HepG2 (cell line): ENCODE results near the gene EMP2. TPM values are rescaled to one million over a fixed set of nuclear protein-coding genes. Genes with fewer than 3 reads are reported as not detected.
A peak's percentile ranks its signal among the peaks of the same experiment; 100 is the strongest.
"Not testable (repeated sequence)": the region's sequence is repeated elsewhere in the genome, so short reads cannot be mapped to it uniquely, and the experiment has no call there.

ENCODE experiments used
- ATAC-seq: fragments of 200-7000 bp; cut with Tn5 transposase; 3 replicates; pipeline ENCODE4 v1.9.1; 2020; ENCODE audit warnings: mild to moderate bottlenecking, moderate library complexity
- BruUV-seq: library from RNA; stranded (reverse); fragments of 400-500 nt; replicated peaks from 2 replicates; lab custom pipeline; 2021; lab: Mats Ljungman, UMichigan
- CTCF ChIA-PET: fragments of 300-600 bp; formaldehyde crosslinking; extraction: SDS; loops from one replicate; lab custom pipeline; 2021; ENCODE audit warnings: low total read pairs, inconsistent platforms, low intra/inter-chr PET ratio; lab: Yijun Ruan, JAX
- POLR2A ChIA-PET: fragments of 350-600 bp; sonication (Branson Sonifier 250); formaldehyde crosslinking; loops from one replicate; lab custom pipeline; 2020; ENCODE audit warnings: antibody characterized with exemption, inconsistent platforms; lab: Yijun Ruan, JAX
- DNase-seq: peaks from one replicate; pipeline ENCODE4 v3.0.0-alpha.2; 2015; ENCODE audit warnings: low spot score
- FAIRE-seq: peaks from 3 replicates; lab custom pipeline; 2011; peaks lifted over from hg19 to GRCh38; lab: Jason Lieb, UNC
- H2AFZ ChIP-seq: one replicate; pipeline ENCODE4 v1.6.1; 2011; ENCODE audit warnings: low read length, inconsistent platforms
- H3K27ac ChIP-seq: fragments of 300-600 bp; 3 replicates; pipeline ENCODE4 v1.8.0; 2011; ENCODE audit warnings: mixed run types, mild to moderate bottlenecking, mixed read lengths, low read length, inconsistent platforms; ENCODE audit not compliant: insufficient read depth; ENCODE audit errors: extremely low read length
- H3K27me3 ChIP-seq, 2 experiments: fragments of 200-600 bp in 1 of 2; 2 replicates in 1 of 2; 3 replicates in 1 of 2; pipeline versions ENCODE4 v1.6.0 to v1.8.0; 2011; ENCODE audit warnings: low read length in 2 of 2, mild to moderate bottlenecking in 2 of 2, moderate library complexity in 2 of 2, inconsistent platforms in 1 of 2; ENCODE audit not compliant: insufficient read depth in 2 of 2, control insufficient read depth in 1 of 2
- H3K36me3 ChIP-seq, 2 experiments: fragments of 200-600 bp in 1 of 2; replicated peaks in 1 of 2; 2 replicates in 1 of 2; 3 replicates in 1 of 2; pipeline versions ENCODE4 v1.5.1 to v1.8.0; 2011; ENCODE audit warnings: low read length in 2 of 2, inconsistent platforms in 1 of 2; ENCODE audit not compliant: insufficient read depth in 2 of 2, control insufficient read depth in 1 of 2
- H3K4me1 ChIP-seq: 2 replicates; pipeline ENCODE4 v1.5.1; 2012; ENCODE audit warnings: low read length, inconsistent platforms; ENCODE audit not compliant: insufficient read depth
- H3K4me2 ChIP-seq: 2 replicates; pipeline ENCODE4 v1.6.0; 2011; ENCODE audit warnings: low read depth, low read length, inconsistent platforms
- H3K4me3 ChIP-seq, 3 experiments: fragments of 200-600 bp in 1 of 3; sonication (generic), shearing (Covaris generic) in 1 of 3; replicated peaks in 1 of 3; 2 replicates each; pipeline ENCODE4 v1.5.1; 2011 to 2016; ENCODE audit warnings: low read length in 3 of 3, inconsistent platforms in 2 of 3, low read depth in 2 of 3, mild to moderate bottlenecking in 2 of 3, control low read depth in 1 of 3, mixed read lengths in 1 of 3; ENCODE audit not compliant: insufficient read depth in 1 of 3
- H3K79me2 ChIP-seq: one replicate; pipeline ENCODE4 v1.6.1; 2011; ENCODE audit warnings: low read length, inconsistent platforms; ENCODE audit not compliant: insufficient read depth
- H3K9ac ChIP-seq: 2 replicates; pipeline ENCODE4 v1.6.0; 2011; ENCODE audit warnings: mild to moderate bottlenecking, low read depth, low read length, inconsistent platforms; ENCODE audit not compliant: insufficient read depth
- H3K9me3 ChIP-seq: 2 replicates; pipeline ENCODE4 v1.5.1; 2012; ENCODE audit warnings: mild to moderate bottlenecking, low read length
- H4K20me1 ChIP-seq: 2 replicates; pipeline ENCODE4 v1.6.0; 2011; ENCODE audit warnings: inconsistent platforms, mild to moderate bottlenecking, low read length, moderate library complexity; ENCODE audit not compliant: insufficient read depth
- ARID5B ChIP-seq: IDR thresholded peaks from 2 replicates; pipeline ENCODE4 v1.4.0; 2020; ENCODE audit warnings: mild to moderate bottlenecking, missing genetic modification reagents
- GATAD1 ChIP-seq: IDR thresholded peaks from 2 replicates; pipeline ENCODE4 v1.6.1; 2016; ENCODE audit warnings: missing genetic modification reagents, missing compliant biosample characterization
- GTF3A ChIP-seq: sonication (generic); formaldehyde crosslinking; conservative IDR thresholded peaks from 2 replicates; pipeline ENCODE4 v1.4.0; 2020; ENCODE audit warnings: mild to moderate bottlenecking, missing genetic modification reagents
- MAFK ChIP-seq, 2 experiments: IDR thresholded peaks in 1 of 2; conservative IDR thresholded peaks in 1 of 2; 2 replicates each; pipeline ENCODE4 v1.6.1; 2011; ENCODE audit warnings: improper control_type of control experiment in 2 of 2, low read length in 2 of 2
- ONECUT2 ChIP-seq: sonication (generic); formaldehyde crosslinking; IDR thresholded peaks from 2 replicates; pipeline ENCODE4 v1.4.0; 2020; ENCODE audit warnings: missing genetic modification reagents
- PHF8 ChIP-seq: sonication (generic); formaldehyde crosslinking; IDR thresholded peaks from 2 replicates; pipeline ENCODE4 v1.5.0; 2020; ENCODE audit warnings: missing genetic modification reagents
- PRDM15 ChIP-seq: sonication (generic); formaldehyde crosslinking; IDR thresholded peaks from 2 replicates; pipeline ENCODE4 v1.4.0; 2020; ENCODE audit warnings: missing genetic modification reagents
- ZBTB7A ChIP-seq: sonication (generic); formaldehyde crosslinking; IDR thresholded peaks from 2 replicates; pipeline ENCODE4 v1.8.0; 2022; ENCODE audit warnings: mild to moderate bottlenecking, missing genetic modification reagents
- ZNF138 ChIP-seq: sonication (generic); formaldehyde crosslinking; IDR thresholded peaks from 2 replicates; pipeline ENCODE4 v1.5.0; 2020; ENCODE audit warnings: mild to moderate bottlenecking, low read depth, missing genetic modification reagents
- ZNF282 ChIP-seq: fragments of 450-650 bp; IDR thresholded peaks from 2 replicates; pipeline ENCODE4 v1.6.1; 2018; ENCODE audit not compliant: partially characterized antibody
- ZNF792 ChIP-seq: IDR thresholded peaks from 2 replicates; pipeline ENCODE4 v1.6.1; 2016
- ZNF883 ChIP-seq: sonication (generic); formaldehyde crosslinking; IDR thresholded peaks from 2 replicates; pipeline ENCODE4 v1.5.1; 2020; ENCODE audit warnings: mild to moderate bottlenecking, missing genetic modification reagents; ENCODE audit errors: not compliant biosample characterization
- ZSCAN29 ChIP-seq: sonication (generic); formaldehyde crosslinking; conservative IDR thresholded peaks from 2 replicates; pipeline ENCODE4 v1.4.0; 2020; ENCODE audit warnings: mild to moderate bottlenecking, missing genetic modification reagents
- ZZZ3 ChIP-seq: sonication (generic); formaldehyde crosslinking; IDR thresholded peaks from 2 replicates; pipeline ENCODE4 v1.4.0; 2020; ENCODE audit warnings: missing genetic modification reagents, mild to moderate bottlenecking, borderline replicate concordance
- WGBS: methylation state at CpG from one replicate; pipeline ENCODE4 v1.1.6; 2017; ENCODE audit warnings: low lambda C conversion rate; 5-methylcytosine and 5-hydroxymethylcytosine counted together
- in situ Hi-C: cut with HindIII; loops from 2 replicates; pipeline ENCODE4 v1.10.0; 2017; ENCODE audit warnings: low pct_unique_long_range_greater_than_20kb; ENCODE audit not compliant: extremely low pct_ligation_motif_present
- intact Hi-C: fragments of 100-400 bp; cut with micrococcal nuclease; formaldehyde crosslinking; loops from one replicate; pipeline ENCODE4 v1.10.0; 2022; ENCODE audit not compliant: unreplicated experiment
- polyA plus RNA-seq, 8 experiments: library from polyadenylated mRNA; depleted of rRNA in 3 of 8; stranded (reverse) in 7 of 8; unstranded in 1 of 8; fragments of >200 nt; fragmentation: Illumina TruSeq in 4 of 8; extraction: Trizol in 4 of 8; gene quantifications; 2 replicates each; pipeline versions ENCODE4 v1.2.1 to v1.2.3, GENCODE V29; 2011 to 2016; ENCODE audit warnings: low read depth in 4 of 8, missing spikeins in 1 of 8, mixed read lengths in 1 of 8; ENCODE audit not compliant: insufficient read depth in 1 of 8
- total RNA-seq, 5 experiments: library from RNA; depleted of rRNA; stranded (reverse); fragments of >200 nt; fragmentation: Illumina TruSeq; extraction: Trizol; gene quantifications; 2 replicates each; pipeline ENCODE4 v1.2.3, GENCODE V29; 2016; ENCODE audit warnings: low read depth in 1 of 5

The EMP2 gene
- total and polyA plus RNA-seq, 2 of the 13 experiments (the other 11 are each of a cell fraction or from before 2014, with no cell fraction given): 24.6 to 91.2 TPM

GRCh38 chr16:10509534-10510025 is 70.8 kb downstream of the EMP2 start (continued):
- TF ChIP-seq MAFK (conservative IDR thresholded peaks at IDR 0.05 in 1 of 2, IDR thresholded peaks at IDR 0.05 in 1 of 2; ENCODE audit: low read length in 2 of 2): no peak
- no peak for TF ChIP-seq ZNF282
- no peak for TF ChIP-seq ZZZ3 (CRISPR knock-in tag)
- no peak for TF ChIP-seq ZNF138 (CRISPR knock-in tag)
- no peak for TF ChIP-seq ZSCAN29
- TF ChIP-seq ZNF792: 0 out of 2 replicates have a peak, but pooled peaks have one; percentile 59
- TF ChIP-seq ZNF883 (CRISPR knock-in tag): no peak
- no peak for TF ChIP-seq PRDM15
- TF ChIP-seq GATAD1: peak; percentile 44; the same call in 1 of the 2 replicates
- no peak for TF ChIP-seq PHF8 (CRISPR knock-in tag)
- peak; percentile 65 for TF ChIP-seq ARID5B (CRISPR knock-in tag)
- TF ChIP-seq ZBTB7A: no peak
- no peak for TF ChIP-seq GTF3A (CRISPR knock-in tag)
- TF ChIP-seq ONECUT2 (CRISPR knock-in tag): no peak

- H3K79me2 ChIP-seq, H3K4me3 ChIP-seq, H3K4me2 ChIP-seq, CTCF ChIA-PET, ATAC-seq, H3K9ac ChIP-seq, H3K27me3 ChIP-seq, H3K36me3 ChIP-seq, H2AFZ ChIP-seq, BruUV-seq, H3K27ac ChIP-seq, H4K20me1 ChIP-seq, DNase-seq, H3K9me3 ChIP-seq, FAIRE-seq: not testable (repeated sequence)
- intact Hi-C loops (loop anchor here (5.0 kb wide), 1 partner anchor 138 kb away; no protein-coding TSS in a partner anchor), in situ Hi-C loops (loop anchor here (5.0 kb wide), 2 partner anchors 188 to 248 kb away; no protein-coding TSS in a partner anchor)
- POLR2A ChIA-PET: interaction anchor here (0.8 kb wide), 1 partner anchor 239 kb away, joined by 3 read pairs; no protein-coding TSS in a partner anchor
- peaks cover 23% of the 10 kb centered on the region for H3K4me1 ChIP-seq
- 21% methylated on average over 3 of the region's 3 CpGs for WGBS
These were observed 75.1 kb downstream of the EMP2 start for GRCh38 chr16:10505286-10505685.
